Stimulated activated CD8-positive, alpha-beta memory T cell treated with anti-CD3 and anti-CD28 coated beads, Interleukin-15, amount 100 ng/mL, for 48 hours (primary cell): ENCODE results near the gene PLCB1.

Experiments
- DNase-seq, 2 donors: peaks; one replicate each; pipeline ENCODE4 v3.0.0-alpha.2; 2020; ENCODE audit warnings: low read depth in 2 of 2

The PLCB1 gene

DNA sequence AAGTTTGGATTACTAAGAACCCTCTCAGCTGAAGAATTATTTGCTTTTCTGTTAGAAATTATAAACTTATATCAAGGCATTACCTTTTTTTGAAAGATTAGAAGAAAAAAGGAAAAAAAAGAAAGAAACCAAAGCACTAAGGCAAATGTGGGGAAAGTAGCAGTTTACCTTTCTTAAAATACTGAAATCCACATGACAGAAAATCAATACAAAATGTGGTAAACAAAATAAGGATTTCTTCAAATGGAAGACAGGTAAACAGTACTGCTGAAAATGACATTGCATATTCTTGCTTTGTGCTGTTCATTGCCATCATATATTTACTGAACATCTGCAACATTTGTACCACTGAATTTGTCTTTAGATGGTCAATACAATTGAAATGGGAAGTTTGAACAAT lies 525.6 kb downstream of the PLCB1 start:
- no peak for DNase-seq

DNA sequence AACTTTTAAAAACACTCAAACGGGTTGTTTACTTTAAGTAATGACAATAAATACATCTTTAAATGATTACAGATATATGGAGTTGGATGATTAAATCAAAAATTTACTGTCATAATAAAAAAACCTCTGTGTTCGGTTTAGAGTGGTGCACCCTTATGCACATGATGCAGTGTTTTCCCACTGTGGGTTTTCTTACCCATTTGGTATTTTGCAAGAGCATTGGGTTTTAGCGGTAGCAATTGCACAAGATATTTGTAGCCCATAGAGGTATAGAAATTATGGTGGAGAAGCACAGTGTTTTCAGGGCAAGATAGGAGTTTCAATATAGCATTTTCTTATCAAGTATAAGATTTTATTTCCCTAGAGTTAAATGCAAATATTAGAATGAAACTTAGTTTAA lies 526.0 kb downstream of the PLCB1 start:
- DNase-seq = no peak

DNA sequence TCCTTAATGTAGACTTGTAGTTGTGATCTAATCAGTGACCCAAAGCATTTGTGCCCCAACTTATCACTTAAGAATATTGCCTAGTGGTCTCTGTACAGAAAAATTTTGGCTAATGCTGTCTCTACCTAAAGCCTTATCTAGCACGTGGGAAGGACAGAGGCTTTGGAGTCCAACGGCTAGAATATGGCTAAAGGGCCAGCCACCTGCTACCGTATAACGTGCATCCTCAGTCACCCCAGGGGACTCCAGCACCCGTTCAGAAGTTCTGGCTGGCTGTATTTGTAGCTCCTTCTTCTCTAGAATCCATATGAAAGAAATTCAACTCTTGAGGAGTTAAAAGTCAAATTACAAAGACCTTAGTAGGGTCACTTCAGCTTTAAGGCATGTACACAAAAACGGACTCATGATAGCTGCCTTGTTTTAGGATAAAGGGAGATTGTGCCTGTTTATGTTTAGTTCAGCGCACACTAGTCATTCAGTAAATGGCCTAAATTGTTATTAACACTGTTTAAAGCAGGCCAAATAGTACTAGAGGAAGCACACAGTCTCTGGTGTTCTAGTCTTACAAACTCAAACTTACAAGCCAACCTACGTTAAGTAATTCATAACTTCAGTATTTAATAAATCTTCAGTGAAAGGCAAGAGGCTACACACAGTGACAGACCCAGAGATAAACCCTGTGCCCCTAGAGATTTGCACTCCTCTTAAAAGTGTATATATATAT lies 529.3 kb downstream of the PLCB1 start:
- DNase-seq = no peak

DNA sequence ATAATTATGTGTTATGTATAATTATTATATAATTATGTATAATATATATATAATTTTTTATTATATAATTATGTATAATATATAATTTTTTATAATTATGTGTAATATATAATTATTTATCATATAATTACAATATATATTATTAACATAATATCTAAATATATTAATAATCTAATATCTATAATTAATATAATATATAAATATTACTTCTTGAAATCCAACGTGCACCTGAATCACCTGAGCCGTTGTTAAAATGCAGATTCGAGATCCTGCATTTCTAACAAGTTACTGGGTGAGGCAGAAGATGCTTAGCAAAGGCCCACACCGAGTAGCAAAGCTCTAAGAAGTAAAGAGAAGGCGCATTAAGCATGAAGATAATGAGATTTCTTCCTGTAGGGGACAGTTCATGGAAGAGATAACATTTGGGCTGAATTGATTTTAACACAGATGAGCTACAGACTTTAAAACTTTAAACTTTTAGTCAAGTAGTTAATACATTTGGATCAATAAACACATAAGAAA lies 530.4 kb downstream of the PLCB1 start:
- DNase-seq = no peak

DNA sequence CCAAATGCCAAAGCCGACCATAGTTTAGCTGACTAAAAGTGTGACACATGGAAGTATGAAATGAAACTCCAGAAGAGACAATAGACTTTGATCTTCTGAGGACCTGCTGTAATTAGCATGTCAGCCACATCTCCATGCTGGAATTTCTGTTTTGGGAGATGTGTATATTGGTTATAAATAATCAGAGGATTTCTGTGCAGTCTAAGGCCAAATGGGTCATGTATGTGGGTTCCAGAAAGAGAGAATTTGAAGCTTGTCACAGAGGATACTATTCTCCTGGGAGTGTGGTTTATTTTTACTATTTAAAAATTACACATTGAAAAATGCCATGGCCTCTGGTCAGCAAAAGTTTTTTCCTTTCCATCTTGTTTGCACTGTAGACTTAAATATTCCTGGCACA lies 531.4 kb downstream of the PLCB1 start:
- no peak for DNase-seq

DNA sequence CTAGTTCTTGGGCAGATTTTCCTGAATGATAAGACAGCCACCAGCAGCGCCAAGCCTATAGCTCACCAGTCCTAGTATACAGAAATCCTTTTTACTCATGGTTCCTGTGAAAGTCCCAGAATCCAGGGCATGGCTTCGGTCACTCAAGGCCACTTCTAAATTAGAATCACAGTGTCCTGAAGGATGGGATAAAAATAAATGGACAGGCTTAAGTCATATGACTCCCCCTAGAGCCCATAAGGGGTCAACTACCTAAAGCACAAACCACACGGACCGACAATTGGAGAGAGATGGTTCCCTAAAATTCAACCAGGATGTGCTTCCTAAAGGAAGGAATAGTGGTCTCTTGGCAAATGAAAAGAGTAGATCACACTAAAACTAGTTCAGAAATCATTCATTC lies 532.7 kb downstream of the PLCB1 start:
- DNase-seq = no peak

DNA sequence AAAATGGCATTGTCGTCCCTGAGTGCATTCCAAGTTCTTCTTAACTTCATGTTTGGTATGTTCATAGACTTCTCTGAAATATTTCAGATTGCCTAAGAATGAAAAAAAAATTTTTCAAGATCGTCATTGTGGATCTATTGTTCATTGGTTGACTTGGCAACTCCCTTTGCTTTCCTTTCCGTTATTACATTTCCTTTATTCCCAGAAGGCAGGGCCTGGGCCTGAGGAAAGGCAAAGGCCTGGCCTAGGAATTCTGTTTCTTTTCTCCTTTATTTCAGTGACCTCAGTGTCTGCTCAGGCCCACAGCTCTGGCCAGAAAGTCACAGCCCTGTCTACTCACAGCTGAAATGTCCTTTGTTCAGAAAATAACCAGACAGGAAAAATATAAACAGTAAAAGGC lies 535.2 kb downstream of the PLCB1 start:
- DNase-seq = no peak

DNA sequence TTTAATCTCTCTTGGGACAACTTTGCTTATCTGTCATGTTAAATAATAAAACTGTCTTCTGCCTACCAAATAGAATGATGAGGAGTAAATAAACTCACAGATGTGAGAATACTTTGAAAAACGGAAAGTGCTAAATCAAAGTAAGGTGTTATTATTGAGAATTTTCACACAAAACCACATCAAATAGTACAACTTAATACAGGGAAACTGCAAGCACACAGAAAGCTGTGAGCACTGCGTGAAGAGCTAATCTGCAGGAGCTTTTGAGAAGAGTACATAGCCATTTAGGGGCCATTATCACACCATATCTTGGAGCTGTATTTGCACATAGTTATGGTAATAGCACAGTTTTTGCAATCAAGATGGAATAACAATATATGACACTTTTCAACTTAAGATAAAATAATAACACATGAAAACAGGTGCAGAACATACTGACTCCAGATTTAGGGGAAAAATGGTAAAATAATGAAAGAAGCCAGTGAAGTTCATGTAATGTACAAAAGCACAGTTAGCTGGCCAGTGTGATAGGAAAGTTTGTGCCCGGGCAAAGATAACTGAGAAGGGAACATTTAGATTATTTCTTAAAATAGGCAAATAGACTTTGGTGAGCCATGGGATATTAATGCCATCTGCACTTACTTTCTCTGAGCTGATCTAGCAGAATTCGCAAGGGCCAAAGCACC lies 538.3 kb downstream of the PLCB1 start:
- no peak for DNase-seq

DNA sequence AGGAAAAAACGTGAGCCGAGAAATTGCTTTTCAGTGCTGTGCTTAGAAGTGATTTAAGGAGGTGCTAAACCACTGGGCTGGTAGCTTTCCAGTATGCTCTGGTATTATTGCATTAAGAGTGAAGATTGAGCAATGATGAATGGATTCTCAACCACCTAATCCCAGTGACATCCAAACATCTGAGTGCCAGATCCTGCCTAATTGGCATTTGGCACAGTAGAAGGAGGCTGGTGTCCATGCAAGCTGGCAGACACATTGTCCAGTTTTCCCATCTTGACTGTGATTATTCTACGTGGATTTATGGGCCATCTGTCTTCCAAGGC lies 538.8 kb downstream of the PLCB1 start:
- no peak for DNase-seq

DNA sequence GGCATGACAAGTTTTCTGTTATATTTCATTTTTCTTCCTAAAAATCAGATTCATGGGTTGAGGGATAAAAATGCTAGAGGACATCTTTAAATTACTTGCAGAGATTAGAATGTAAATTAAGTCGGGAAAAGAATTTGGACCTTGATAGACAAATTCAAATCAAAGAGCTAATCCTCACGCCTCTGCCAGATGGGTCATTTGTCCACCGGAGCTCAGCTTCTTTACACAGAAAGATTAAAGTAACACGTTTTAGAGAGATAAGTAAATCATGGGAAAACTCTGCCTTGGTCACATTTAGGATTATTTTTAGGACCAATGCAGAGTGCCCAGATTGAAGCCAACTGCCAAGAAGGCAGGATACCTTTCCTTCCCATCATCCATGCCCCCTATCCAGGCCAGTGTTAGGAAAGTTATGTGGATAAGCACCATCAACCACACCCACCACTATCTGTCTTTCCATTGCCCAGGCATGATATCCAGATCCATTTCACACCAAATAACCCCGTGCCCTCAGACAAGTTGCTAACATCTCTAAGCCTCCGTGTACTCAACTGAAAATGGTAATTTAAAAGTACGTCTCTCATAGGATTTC lies 539.4 kb downstream of the PLCB1 start:
- DNase-seq = no peak

DNA sequence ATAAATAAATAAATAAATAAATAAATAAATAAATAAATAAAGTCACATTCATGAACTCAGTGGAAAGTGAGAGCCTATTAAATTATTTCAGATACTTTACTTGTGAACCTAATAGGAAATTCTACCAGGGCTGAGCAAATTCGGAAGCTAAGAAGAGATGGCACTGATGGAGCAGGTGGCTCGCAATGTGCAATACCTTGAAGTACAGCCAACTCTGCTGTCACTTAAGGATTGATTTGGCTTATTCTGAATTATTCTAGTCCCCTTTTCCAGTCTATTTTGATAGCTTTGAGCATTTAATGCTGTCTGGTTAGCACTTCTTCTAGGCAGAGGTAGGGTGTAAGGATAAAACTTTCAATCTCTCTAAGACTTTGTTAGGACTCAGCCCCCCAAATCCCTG lies 541.0 kb downstream of the PLCB1 start:
- DNase-seq = no peak

DNA sequence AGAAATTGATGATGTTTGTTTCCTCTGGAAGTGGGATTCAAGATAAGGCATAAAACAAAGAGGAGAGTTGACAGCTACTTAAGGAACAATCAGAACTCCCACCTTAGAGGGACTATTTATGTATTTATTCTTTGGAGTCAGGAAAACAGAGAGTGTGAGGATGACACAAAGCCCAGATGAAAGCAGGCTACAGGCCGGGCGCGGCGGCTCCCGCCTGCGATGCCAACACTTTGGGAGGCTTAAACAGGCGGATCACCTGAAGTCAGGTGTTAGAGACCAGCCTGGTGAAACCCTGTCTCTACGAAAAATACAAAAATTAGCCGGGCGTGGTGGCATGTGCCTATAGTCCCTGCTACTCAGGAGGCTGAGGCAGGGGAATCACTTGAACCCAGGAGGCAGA lies 543.8 kb downstream of the PLCB1 start:
- no peak for DNase-seq

DNA sequence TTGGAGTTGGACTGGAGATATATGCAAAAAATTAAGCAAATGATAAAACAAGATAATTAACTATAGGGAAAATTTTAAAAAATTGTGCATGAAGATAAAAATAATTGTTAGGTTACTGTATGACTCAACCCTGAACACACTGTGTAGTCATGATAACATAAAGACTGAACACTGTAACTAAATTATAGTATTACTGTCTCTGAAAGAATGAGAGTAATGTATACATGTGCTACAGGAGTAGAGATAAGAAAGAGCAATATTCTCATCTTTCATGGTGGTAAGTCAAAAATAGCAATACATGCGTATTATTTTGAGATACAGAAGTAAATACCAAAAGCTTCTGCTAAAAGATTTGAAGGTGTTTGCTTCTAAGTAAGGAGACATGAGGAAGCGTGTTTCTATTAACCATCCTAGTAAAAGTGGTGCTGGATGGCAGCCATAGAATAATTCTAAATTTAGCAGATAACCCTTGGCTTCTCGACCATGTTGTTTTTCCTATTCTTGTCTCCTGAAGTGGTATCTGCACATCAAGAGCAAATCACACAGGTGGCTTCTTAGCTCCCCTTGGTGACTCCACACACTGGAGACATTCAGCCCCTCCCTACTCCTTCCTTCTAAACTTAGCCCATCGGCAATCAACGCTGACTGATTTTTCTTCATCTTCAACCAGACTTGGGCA lies 546.2 kb downstream of the PLCB1 start:
- no peak for DNase-seq

DNA sequence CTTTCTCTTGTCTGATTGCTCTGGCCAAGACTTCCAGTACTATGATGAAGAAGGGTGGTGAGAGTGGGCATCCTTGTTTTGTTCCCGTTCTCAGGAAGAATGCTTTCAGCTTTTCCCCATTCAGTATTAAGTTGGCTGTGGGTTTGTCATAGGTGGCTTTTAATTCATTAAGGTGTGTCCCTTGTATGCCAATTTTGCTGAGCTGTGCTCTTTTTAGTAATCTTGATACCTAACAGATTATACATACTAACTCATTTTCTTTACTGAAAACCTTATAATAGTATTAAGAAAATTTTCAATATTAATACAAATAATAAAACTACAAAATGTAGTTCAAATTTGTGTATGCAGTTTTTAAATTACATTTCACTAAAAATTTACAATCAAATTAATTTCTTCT lies 557.3 kb downstream of the PLCB1 start:
- no peak for DNase-seq

DNA sequence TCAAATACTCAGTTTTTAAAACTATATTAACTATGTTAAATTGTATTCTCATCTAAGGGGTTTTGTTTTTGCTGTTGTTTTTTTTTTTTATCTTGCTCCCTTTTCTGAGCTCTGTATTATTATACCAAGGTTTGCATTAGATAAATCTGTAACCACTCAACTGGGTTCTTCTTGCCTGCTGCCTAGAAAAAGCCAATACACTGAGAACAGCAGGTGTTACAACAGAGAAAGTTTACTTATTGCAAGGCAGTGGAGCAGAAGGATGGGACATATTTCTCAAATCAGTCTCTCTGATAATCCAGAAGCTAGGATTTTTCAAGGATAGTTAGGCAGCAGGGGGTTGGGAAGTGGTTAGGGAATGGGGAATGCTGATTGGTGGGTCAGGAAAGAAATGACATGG lies 558.0 kb downstream of the PLCB1 start:
- no peak for DNase-seq

DNA sequence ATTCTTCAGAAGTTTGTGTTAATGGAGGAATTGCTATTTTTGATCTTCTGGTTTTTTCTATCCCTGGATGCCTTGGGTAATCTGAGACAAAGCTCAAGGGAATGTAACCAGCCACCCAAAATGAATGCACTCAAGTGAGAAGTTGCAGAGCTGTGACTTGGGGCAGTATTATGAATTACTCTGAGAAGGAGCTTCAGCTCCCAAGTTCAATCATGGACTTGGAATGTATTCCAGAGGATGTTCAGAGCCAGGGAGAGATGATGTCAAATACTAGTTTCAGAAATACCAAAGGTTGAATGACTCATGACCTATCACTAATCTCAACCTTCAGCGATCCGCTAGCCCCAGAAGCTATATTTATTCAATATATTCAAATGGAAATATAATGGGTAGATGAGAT lies 561.6 kb downstream of the PLCB1 start:
- no peak for DNase-seq

DNA sequence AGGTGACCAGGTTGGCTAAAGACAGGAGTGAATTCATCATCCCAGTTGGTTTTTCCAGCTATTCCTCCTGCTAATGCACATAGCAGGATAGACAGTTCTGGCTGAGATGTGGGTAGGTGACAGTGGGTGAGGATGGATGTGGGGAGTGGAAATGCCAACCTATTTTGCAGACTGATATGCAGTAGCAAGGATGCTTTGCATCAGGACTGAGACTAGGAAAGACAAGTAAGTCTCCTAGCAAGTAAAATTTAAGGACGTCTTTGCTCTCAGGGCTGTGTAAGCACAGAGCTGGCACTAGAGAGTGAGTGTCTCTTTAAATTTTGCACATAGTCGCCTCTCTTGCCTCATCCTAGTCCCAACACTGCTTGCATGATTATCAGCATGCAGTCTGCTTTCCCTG lies 568.7 kb downstream of the PLCB1 start:
- DNase-seq = no peak

DNA sequence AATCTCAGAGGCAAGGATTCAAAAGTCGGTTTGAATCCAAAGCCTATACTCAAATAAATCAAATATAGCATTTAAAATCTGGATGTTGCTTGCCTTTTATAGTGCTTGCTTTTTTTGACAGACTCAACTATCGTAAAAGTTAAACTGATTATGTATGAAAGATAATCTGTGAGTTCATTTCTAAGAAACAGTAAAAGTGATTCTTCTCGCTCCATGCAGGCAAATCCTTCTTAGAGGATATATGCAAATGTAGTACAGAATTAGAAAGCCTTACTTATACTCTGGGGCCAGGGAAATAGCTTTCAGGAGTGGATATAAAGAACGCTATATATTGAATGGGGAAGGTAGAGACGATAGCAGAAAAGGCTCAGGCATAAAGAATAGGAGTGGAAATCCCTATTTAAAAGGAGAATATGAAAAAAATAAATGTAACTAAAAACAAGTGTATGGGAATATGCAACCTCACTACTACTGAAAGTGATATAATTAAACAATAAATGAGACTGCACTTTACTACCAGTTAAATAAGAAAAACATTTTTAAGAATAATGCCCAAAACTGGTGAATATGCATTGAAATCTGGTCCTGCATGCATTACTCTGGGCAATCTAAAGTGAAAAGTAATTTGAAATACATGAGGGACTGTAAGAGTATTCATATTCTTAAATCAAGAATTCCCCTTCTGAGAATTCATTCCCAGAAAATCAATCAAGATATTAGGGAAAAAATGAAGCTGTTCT lies 575.1 kb downstream of the PLCB1 start:
- DNase-seq = no peak

DNA sequence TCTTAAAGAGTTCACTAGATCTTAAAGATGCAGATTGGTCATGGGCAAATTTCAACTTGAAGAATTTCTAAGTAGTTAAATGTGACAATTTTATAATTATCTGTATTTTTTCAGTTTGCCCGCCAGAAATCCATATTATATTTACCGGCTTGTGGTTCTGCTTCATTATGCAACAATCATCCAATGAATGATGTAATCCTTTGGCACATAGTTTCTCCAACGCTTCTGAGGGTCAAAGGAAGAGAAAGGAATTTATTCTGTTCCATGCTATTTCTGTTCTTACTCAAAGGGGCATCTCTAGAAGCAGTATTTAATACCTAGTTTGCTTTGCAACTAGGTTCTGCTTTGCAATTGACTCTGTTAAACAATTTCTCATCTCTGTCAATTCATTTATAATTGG lies 577.6 kb downstream of the PLCB1 start:
- no peak for DNase-seq

DNA sequence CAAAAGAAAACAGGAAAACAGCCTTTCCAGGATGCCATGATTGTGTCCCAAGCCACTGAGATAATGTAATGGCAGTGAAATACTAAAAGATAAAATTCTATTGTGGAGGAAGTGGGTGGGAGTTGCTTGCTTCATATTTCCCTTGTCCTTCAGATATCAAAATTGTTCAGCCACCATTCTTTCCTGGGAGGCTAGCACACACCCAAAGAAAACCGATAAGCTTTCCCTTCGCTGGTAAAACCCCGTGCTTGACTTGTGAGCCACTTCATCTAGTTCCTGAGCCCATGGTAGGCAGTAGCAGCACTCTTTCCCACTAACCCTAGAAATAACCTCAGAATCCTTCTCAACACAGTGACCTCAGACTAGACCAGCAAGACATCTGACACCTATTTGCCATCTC lies 579.4 kb downstream of the PLCB1 start:
- no peak for DNase-seq

DNA sequence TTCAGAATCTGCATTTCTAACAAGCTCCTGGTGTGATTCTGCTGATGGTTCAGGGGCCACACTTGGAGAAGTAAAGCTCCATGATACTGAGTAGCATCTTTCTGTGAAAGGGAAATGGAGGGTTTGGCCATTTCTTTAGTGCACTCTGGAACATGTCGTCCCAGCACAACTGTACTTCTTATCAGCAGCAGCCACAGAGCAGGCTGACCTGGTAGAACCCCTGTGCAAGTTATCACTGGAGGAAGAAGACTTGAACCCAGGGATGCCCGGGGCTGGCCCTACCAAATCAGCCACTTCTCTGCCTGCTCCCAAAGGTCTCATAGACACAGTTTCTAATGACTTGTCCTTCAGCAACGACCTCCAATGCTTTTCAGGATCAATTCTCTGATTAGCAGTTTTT lies 582.1 kb downstream of the PLCB1 start:
- no peak for DNase-seq

DNA sequence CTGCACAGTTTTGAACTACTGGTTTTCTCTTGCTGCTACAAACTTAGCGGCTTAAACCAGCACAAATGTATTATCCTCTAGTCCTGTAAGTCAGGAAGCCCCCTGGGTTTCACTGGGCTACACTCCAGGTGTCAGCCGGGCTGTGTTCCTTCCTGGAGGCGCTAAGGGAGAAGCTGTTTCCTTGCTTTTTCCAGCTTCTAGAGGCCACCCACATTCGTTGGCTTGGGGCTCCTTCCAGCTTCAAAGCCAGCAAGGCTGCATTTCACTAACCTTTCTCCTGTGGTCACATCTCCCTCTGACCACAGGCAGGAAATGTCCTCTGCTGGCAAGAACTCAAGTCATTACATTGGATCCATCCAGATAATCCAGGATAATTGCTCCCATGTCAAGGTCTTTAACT lies 586.2 kb downstream of the PLCB1 start:
- DNase-seq = no peak
